ENCODE measurements around the gene TMEM138. TPM values are rescaled to one million over a fixed set of nuclear protein-coding genes. Genes with fewer than 3 reads are reported as not detected.
A peak's percentile ranks its signal among the peaks of the same experiment; 100 is the strongest.
"Not testable (repeated sequence)": the region's sequence is repeated elsewhere in the genome, so short reads cannot be mapped to it uniquely, and the experiment has no call there.

Gene TMEM138
- total RNA-seq, 4 donors from 2014 or later: 44.7 to 63.5 (median 48.1) TPM

DNA sequence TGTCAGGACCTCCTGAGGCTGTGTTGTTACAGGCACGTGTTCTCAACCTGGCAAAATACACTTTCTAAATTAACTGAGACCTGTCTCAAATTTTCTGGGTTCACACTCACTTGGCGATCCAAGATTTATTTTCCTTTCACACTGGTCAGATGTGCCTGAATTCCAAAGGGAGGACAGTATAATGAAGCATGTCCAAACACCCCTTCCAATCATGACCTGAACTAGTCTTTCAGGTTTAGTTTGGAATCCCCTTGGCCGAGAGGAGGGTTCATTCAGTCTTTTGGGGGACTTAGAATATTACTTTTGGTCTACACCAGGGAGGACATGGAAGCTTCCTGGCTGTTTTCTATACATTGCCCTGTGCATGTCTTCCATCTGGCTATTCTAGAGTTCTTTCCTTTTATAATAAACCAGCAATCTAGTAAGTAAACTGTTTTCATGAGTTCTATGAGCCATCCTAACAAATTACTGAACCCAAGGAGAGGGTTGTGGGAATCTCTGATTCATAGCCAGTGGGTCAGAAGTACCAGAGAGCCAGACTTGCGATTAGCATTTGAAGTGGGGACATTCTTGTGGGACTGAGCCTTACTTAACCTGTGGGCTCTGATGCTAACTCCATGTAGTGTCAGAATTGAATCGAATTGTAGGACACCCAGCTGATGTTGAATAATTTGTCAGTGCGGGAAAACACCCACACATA, 15.4 kb downstream of the TMEM138 start:
- TF ChIP-seq, protein P1, sequence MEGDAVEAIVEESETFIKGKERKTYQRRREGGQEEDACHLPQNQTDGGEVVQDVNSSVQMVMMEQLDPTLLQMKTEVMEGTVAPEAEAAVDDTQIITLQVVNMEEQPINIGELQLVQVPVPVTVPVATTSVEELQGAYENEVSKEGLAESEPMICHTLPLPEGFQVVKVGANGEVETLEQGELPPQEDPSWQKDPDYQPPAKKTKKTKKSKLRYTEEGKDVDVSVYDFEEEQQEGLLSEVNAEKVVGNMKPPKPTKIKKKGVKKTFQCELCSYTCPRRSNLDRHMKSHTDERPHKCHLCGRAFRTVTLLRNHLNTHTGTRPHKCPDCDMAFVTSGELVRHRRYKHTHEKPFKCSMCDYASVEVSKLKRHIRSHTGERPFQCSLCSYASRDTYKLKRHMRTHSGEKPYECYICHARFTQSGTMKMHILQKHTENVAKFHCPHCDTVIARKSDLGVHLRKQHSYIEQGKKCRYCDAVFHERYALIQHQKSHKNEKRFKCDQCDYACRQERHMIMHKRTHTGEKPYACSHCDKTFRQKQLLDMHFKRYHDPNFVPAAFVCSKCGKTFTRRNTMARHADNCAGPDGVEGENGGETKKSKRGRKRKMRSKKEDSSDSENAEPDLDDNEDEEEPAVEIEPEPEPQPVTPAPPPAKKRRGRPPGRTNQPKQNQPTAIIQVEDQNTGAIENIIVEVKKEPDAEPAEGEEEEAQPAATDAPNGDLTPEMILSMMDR (IDR thresholded peaks at IDR 0.05): no peak
- TF ChIP-seq POLR2A (IDR thresholded peaks at IDR 0.05): no peak
- H3K4me3 ChIP-seq: no peak overlapping the region
- no peaks in the 10 kb centered on the region for H3K36me3 ChIP-seq
- H3K4me1 ChIP-seq: peaks cover 0 to 6% (median 0%) of the 10 kb centered on the region in 4 donors
- no peak overlapping the region for H3K27ac ChIP-seq
- no peaks in the 10 kb centered on the region for H3K9me3 ChIP-seq
- DNase-seq: no peak
- H3K27me3 ChIP-seq: no peaks in the 10 kb centered on the region

DNA sequence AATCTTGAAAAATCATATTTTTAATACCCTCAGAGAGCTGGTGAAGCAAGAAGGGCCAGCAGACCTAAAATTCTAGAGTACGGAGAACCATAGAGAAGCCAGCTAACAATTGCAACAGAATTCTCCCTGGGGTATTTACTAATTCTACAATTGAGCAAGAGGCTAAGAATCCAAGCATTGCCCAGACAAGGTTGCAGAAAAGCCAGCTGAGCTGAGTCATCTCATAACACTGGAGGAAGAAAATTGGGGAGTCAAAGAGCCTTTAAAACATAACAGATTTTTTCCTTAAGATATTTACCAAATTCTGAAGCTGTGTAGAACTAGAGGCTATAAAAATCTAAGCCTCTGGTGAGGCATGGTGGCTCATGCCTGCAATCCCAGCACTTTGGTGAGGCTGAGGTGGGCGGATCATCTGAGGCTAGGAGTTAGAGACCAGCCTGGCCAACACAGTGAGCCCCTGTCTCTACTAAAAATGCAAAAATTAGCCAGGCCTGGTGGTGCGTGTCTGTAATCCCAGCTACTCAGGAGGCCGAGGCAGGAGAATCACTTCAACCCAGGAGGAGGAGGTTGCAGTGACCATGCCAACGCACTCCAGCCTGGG, 16.6 kb downstream of the TMEM138 start:
- Histone ChIP-seq H3K36me3 (no peaks in the 10 kb centered on the region), H3K4me3 (no peak overlapping the region), H3K9me3 (no peaks in the 10 kb centered on the region), H3K27me3 (no peaks in the 10 kb centered on the region), H3K27ac (no peak overlapping the region), H3K4me1 (peaks cover 0 to 7% (median 0%) of the 10 kb centered on the region in 4 donors)
- no peak for DNase-seq
- TF ChIP-seq, protein P1 (IDR thresholded peaks at IDR 0.05): no peak
- TF ChIP-seq POLR2A (IDR thresholded peaks at IDR 0.05): no peak

GRCh38 chr11:61380884-61381283, 18.7 kb downstream of the TMEM138 start:
- H3K27me3 ChIP-seq: no peaks in the 10 kb centered on the region
- H3K9me3 ChIP-seq: no peaks in the 10 kb centered on the region
- peaks cover 0 to 16% (median 0%) of the 10 kb centered on the region in 4 donors for H3K4me1 ChIP-seq
- H3K4me3 ChIP-seq: no peak overlapping the region
- H3K36me3 ChIP-seq: no peaks in the 10 kb centered on the region
- DNase-seq: no peak
- TF ChIP-seq, protein P1 (IDR thresholded peaks at IDR 0.05): no peak
- no peak for TF ChIP-seq POLR2A (IDR thresholded peaks at IDR 0.05)
- peak overlapping the region in 3 of 4 donors; percentile 25 to 73 (median 51) for H3K27ac ChIP-seq

GRCh38 chr11:61383859-61384258, 21.7 kb downstream of the TMEM138 start:
- not testable (repeated sequence) for DNase-seq
- peaks cover 0 to 16% (median 0%) of the 10 kb centered on the region in 4 donors for H3K4me1 ChIP-seq

GRCh38 chr11:61384271-61385242, 22.4 kb downstream of the TMEM138 start:
- Histone ChIP-seq H3K4me1 (peaks cover 0 to 16% (median 0%) of the 10 kb centered on the region in 4 donors), H3K9me3 (no peaks in the 10 kb centered on the region), H3K4me3 (no peak overlapping the region), H3K36me3 (no peaks in the 10 kb centered on the region), H3K27ac (peak overlapping the region in 1 of 4 donors; percentile 17), H3K27me3 (no peaks in the 10 kb centered on the region)
- no peak for DNase-seq
- TF ChIP-seq, protein P1 (IDR thresholded peaks at IDR 0.05): peak in 3 of 6 experiments; percentile 20 to 40 (median 38)
- TF ChIP-seq POLR2A (IDR thresholded peaks at IDR 0.05): no peak

More at GRCh38 chr11:61383859-61384258, 21.7 kb downstream of the TMEM138 start:
- H3K9me3 ChIP-seq, H3K36me3 ChIP-seq, H3K4me3 ChIP-seq, H3K27me3 ChIP-seq: not testable (repeated sequence)
- peak overlapping the region in 1 of 4 donors; percentile 17 for H3K27ac ChIP-seq

All from Peyer's patch (tissue), 4 donors.